Mononuclear cell (primary cell): ENCODE measurements around the gene RIMKLB. TPM values are rescaled to one million over a fixed set of nuclear protein-coding genes. Genes with fewer than 3 reads are reported as not detected.
"Not testable (repeated sequence)": the region's sequence is repeated elsewhere in the genome, so short reads cannot be mapped to it uniquely, and the experiment has no call there.

Experiments used
- H3K27me3 ChIP-seq: 2 replicates; pipeline ENCODE4 v1.6.0; 2011; ENCODE audit warnings: low read length, control low read depth; ENCODE audit not compliant: insufficient read depth
- H3K4me1 ChIP-seq: 2 replicates; pipeline ENCODE4 v1.5.1; 2011; ENCODE audit warnings: mild to moderate bottlenecking, low read length, control low read depth; ENCODE audit not compliant: insufficient read depth
- H3K4me3 ChIP-seq: 2 replicates; pipeline ENCODE4 v1.5.1; 2011; ENCODE audit warnings: mild to moderate bottlenecking, low read length, moderate library complexity
- H3K9me3 ChIP-seq: 2 replicates; pipeline ENCODE4 v1.5.1; 2011; ENCODE audit warnings: low read depth, mild to moderate bottlenecking, control low read depth, low read length
- total RNA-seq: library from RNA; depleted of rRNA; stranded (reverse); fragments of >200 nt; gene quantifications from one replicate; pipeline ENCODE4 v1.2.3, GENCODE V29; 2012

RIMKLB gene
- total RNA-seq, 1 donor = 8.3 TPM

DNA sequence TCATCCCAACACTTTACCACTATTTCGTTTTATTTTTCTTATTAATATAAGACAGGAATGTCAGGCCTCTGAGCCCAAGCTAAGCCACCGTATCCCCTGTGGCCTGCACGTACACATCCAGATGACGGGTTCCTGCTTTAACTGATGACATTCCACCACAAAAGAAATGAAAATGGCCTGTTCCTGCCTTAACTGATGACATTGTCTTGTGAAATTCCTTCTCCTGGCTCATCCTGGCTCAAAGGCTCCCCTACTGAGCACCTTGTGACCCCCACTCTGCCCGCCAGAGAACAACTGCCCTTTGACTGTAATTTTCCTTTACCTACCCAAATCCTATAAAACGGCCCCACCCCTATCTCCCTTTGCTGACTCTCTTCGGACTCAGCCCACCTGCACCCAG lies 112.3 kb downstream of the RIMKLB start:
- not testable (repeated sequence) for H3K4me1 ChIP-seq, H3K4me3 ChIP-seq, H3K27me3 ChIP-seq, H3K9me3 ChIP-seq

DNA sequence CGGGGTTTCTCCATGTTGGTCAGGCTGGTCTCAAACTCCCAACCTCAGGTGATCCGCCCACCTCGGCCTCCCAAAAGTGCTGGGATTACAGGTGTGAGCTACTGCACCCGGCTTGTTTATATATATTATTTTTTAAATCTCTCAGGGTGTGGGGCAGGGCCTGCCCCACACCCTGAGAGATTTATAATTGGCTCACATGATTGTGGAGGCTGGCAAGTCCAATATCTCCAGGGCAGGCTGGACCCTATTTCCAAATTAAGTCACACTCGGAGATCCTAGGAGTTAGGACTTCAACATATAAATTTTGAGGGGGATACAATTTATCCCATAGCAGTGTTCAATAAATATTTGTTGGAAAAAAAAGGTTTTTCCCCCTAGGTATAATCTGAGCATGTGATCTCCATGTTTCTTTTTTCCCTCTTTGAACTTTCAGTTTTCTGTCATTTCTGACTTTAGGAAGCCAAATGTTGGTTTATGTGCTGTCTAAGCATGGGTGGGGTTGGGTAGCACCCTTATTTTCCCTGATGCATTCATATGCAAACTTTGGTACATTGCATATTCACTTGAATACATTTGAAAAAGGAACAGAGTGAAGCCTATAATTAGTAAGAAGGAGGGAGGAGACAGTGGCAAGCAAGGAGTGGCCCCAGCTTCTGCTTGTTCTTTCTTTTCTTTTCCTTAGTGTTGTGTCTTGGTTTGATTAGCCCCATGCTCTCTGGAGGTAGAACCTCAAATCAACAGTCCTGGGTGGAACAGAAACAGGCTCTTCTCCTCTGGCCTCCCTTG lies 116.0 kb downstream of the RIMKLB start:
- Histone ChIP-seq H3K4me1 (peaks cover 14% of the 10 kb centered on the region), H3K9me3 (no peaks in the 10 kb centered on the region), H3K4me3 (no peak overlapping the region), H3K27me3 (no peaks in the 10 kb centered on the region)

DNA sequence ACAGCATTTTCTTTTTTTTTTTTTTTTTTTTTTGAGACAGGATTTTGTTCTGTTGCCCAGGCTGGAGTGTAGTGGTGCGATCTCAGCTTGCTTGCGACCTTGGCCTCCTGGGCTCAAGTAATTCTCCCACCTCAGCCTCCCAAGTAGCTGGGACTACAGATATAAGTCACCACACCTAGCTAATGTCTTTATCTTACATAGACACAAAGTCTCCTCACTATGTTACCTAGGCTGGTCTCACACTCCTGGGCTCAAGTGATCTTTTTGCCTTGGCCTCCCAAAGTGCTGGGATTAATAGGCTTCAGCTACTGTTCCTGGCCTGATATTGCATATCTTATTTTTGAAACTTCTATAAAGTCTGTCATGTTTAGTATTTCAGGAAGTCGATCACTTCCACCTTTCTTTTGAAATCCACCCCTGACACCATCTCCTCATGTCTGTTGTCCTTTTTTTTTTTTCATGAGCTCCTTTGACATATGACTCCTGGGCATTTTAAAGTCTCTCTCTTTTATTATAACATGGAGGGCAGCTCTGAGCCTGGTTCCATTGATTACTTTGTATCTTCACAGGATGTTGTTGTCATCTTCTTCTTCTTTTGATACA lies 118.8 kb downstream of the RIMKLB start:
- Histone ChIP-seq H3K27me3 (no peaks in the 10 kb centered on the region), H3K9me3 (no peaks in the 10 kb centered on the region), H3K4me3 (no peak overlapping the region), H3K4me1 (peaks cover 14% of the 10 kb centered on the region)

DNA sequence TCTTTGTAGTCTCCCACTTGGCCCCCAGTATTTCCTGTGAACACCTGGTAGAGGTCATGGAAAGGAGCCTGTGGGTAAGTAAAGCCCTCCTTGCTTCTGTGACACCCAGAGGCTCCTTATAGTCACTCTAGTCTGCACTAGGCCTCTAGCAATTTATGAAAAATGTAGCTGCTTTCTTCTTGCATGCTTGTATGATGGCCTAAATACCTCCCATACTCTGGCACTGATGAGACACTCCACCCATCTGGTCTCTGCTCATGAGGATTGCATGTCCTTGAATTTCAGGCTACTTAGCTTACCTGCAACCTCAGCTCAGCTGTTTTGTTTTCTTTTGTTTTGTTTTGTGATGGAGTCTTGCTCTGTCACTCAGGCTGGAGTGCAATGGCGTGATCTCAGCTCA lies 120.1 kb downstream of the RIMKLB start:
- Histone ChIP-seq H3K4me1 (peaks cover 14% of the 10 kb centered on the region), H3K27me3 (no peaks in the 10 kb centered on the region), H3K4me3 (no peak overlapping the region), H3K9me3 (no peaks in the 10 kb centered on the region)

DNA sequence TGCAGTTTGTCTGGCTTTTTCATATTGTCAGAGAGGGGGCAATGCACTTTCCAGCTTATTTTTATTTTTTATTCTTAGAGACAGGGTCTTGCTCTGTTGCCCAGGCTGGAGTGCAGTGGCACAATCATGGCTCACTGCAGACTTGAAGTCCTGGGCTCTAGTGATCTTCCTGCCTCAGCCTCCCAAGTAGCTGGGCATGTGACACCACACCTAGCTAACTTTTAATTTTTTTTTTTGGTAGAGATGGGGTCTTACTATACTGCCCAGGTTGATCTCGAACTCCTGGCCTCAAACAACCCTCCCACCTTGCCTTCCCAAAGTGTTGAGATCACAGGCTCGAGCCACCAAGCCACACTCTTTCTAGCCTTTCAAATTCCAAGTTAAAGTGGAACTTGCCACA lies 120.7 kb downstream of the RIMKLB start:
- Histone ChIP-seq H3K4me3 (no peak overlapping the region), H3K27me3 (no peaks in the 10 kb centered on the region), H3K4me1 (peaks cover 14% of the 10 kb centered on the region)

DNA sequence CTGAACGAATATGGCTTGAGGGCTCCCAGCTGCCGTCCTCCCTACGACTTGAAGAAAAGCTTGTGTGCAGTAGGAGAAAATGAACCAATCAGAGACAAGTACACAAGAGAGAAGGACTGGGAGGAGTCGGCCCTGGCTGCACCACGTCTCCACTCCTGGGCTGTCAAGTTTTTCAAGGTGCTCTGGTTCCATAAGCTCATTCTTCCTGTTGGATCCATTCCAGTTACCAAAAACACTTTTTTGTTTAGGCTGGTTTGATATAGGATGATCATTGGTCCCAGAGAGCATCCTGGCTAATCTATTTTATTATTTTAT lies 121.8 kb downstream of the RIMKLB start:
- Histone ChIP-seq H3K9me3 (no peaks in the 10 kb centered on the region), H3K4me1 (peaks cover 10% of the 10 kb centered on the region), H3K4me3 (no peak overlapping the region), H3K27me3 (no peaks in the 10 kb centered on the region)

More for the DNA sequence above, 120.7 kb downstream of the RIMKLB start:
- H3K9me3 ChIP-seq = no peaks in the 10 kb centered on the region

DNA sequence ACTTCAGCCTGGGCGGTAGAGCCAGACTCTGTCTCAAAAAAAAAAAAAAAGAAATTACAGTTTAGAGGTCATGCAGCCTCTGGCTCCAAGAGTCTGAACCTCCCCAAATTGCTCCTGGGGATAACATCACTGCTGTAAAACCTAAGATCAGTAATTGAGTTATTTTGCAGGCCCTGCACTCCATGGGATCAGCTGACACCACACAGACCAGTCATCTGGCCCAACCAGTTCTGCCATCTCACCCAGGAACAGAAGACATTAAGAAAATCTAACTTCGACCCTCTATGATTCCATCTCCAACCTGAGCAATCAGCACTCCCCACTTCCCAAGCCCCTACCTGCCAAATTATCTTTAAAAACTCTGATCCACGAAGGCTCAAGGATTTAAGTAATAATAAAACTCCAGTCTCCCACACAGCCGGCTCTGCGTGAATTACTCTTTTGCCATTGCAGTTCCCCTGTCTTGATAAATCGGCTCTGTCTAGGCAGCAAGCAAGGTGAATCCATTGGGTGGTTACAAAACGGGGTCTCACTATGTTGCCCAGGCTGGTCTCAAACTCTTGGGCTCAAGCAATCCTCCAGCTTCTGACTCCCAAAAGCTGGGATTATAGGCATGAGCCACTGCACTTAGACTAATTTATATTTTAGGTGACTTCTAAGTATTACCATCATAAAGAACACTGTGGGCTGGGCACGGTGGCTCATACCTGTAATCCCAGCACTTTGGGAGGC lies 123.1 kb downstream of the RIMKLB start:
- H3K27me3 ChIP-seq, H3K4me3 ChIP-seq, H3K9me3 ChIP-seq: not testable (repeated sequence)
- H3K4me1 ChIP-seq = peaks cover 10% of the 10 kb centered on the region

DNA sequence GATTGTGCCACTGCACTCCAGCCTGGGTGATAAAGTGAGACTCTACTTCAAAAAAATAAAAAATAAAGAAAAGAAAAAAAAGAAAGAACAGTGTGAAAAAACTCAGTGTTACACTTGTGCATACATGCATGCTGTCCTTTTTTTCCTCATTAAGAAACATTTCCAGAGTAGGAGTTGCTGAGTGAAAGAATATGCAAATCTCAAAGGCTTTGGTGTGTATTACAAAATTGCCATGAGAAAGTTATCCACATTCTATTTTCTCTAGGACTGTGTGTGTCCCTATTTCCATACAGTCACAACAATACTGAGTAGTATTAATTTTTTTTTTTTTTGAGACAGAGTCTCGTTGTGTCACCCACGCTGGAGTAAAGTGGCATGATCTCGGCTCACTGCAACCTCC lies 123.8 kb downstream of the RIMKLB start:
- Histone ChIP-seq H3K4me3 (no peak overlapping the region), H3K9me3 (no peaks in the 10 kb centered on the region), H3K27me3 (no peaks in the 10 kb centered on the region), H3K4me1 (peaks cover 7% of the 10 kb centered on the region)

DNA sequence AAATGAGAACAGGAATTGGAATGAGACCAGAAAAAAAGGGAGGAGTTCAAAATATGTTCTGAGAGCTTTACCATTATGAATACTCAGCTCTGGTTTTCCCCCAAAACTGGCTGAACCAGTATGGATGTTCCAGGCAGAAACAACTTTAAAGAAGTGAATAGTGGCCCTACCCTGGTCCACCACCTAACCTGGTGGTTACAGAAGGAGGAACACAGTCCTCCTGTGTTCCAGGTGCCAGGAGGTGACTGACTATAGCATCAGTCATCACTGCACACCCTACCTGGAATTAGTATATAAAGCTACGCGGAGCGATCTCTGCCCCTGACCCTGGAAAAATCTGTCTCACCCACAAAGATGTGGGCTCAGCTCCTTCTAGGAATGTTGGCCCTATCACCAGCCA lies 124.5 kb downstream of the RIMKLB start, which contains the start of gene A2ML1:
TSS of gene A2ML1 (plus strand) at position 324 of the 400 bp plus-strand sequence. CDS start at position 355, 31 bp downstream.
- Histone ChIP-seq H3K27me3 (no peaks in the 10 kb centered on the region), H3K4me1 (no peaks in the 10 kb centered on the region), H3K9me3 (no peaks in the 10 kb centered on the region), H3K4me3 (no peak within 1 kb of the TSS)

DNA sequence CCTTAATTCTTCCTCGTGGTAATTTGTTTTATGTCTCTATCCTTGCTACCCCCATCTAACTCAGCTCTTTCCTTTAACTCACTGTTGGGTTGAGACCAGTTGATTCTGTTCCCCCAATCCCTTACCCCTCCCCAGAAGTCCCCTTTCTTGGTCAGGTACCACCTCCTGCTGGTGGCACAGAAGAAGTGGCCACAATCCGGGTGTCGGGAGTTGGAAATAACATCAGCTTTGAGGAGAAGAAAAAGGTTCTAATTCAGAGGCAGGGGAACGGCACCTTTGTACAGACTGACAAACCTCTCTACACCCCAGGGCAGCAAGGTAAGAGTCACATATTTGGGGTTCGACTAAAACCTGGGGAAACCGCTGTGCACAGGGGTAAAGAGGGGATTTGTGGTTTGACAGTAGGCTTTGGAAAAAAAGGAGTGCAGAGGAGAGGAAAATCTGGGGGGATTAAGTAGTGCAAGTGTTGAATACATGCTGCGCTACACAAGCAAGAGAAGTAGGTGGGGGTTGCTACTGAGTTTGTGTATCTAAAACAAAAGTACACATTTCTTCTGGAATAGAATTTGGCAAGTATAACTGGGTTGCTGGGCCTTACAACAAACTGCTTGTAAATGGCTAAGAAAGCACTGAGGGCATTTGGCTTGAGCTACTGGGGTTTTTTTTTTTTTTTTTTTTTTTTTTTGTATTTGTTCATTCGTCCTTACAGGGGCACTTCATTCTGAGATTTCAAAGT lies 125.9 kb downstream of the RIMKLB start:
- no peaks in the 10 kb centered on the region for H3K9me3 ChIP-seq
- H3K27me3 ChIP-seq = no peaks in the 10 kb centered on the region
- no peak overlapping the region for H3K4me3 ChIP-seq
- H3K4me1 ChIP-seq = no peaks in the 10 kb centered on the region

DNA sequence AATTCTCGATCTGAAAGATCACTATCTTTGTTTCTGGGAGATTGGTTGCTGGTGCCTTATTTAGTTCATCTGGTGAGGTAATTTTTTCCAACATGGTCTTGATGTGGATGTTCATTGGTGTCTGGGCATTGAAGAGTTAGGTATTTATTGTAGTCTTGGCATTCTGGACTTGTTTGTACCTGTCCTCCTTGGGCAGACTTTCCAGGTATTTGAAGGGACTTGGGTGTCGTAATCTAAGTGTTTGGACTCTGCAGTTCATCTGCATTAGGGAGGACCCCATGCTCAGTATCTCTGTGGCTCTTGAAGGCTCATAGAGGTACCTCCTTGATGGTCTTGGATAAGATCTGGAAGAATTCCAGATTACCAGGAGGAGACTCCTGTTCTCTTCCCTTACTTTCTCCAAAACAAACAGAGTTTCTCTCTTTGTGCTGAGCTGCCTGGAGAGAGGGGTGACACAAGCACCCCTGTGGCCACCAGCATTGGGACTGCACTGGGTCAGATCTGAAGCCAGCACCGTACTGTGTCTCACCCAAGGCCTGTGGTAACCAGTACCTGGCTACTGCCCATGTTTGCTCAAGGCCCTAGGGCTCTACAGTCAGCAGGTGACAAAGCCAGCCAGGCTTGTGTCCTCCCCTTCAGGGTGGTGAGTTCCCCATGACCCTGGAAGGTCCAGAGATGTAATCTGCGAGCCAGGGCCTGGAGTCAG lies 129.9 kb downstream of the RIMKLB start:
- no peaks in the 10 kb centered on the region for H3K9me3 ChIP-seq
- no peaks in the 10 kb centered on the region for H3K4me1 ChIP-seq
- H3K4me3 ChIP-seq = no peak overlapping the region
- no peaks in the 10 kb centered on the region for H3K27me3 ChIP-seq

DNA sequence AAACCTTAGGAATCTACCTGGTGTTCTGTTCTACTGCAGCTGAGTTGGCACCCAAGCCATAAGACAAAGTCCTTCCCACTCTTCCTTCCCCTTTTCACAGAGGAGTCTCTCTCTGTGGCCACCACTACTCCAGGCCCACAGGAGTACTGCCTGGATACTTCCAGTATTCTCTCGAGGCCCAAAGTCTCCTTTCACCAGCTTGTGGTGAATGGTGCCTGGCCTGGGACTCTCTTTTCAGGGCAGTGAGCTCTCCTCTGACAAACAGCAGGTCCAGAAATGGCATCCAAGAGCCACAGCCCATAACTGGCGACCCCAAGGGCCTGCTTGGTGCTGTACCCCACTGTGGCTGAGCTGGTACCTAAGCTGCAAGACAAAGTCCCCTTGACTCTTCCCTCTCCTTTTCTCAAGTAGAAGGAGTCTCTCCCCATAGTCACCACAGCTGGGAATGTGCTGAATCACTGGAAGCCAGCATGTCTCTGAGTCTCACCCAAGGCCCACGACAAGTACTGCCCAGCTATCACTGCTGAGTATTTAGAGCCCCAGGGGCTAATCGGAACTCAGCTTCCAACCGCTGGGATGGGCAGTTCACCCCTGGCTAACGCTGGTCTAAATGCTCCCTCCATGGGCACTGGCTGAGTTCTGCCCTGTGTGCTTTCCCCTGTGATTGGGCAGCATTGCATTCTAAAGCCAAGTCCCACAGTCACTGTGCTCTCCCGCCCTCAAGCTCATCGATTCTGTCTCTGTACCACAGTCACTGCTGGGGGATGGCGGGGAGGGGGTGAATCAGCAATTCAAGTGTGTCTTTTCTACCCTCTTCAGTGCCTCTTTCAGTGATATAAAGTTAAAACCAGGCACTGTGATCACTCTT lies 130.7 kb downstream of the RIMKLB start:
- Histone ChIP-seq H3K4me1 (no peaks in the 10 kb centered on the region), H3K9me3 (no peaks in the 10 kb centered on the region), H3K4me3 (no peak overlapping the region), H3K27me3 (no peaks in the 10 kb centered on the region)

DNA sequence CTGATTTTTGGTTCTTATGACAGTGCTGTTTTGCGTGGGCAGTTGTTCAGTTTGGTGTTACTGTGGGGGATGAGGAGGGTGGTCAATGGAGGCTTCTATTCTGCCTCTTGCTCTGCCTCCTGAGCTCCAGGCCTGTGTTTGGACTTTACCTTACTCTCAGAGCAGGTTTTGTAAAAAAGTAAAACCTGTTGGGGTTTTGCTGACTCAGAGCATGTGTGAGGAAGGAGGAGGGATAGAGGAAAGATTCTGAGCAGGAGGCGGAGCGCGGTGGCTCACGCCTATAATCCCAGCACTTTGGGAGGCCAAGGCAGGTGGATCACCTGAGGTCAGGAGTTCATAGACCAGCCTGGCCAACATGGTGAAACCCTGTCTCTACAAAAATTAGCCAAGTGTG lies 131.3 kb downstream of the RIMKLB start:
- Histone ChIP-seq H3K9me3 (no peaks in the 10 kb centered on the region), H3K27me3 (no peaks in the 10 kb centered on the region), H3K4me3 (no peak overlapping the region)

DNA sequence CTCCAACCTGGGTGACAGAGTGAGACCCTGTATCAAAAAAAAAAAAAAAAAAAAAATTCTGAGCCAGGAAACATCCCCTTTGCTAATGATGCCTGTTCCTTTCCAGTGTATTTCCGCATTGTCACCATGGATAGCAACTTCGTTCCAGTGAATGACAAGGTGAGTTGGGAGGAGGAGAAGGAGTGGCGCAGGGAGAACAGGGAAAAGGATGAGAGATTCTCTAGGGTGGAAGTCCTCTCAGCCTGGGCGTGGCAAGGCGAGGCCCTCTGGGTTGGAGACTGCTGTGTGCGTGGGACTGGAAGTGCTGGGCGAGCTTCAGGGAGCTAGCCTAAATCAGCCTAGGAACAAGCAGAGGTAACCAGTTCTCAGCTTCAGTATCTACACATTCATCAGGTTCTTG lies 131.8 kb downstream of the RIMKLB start:
- no peak overlapping the region for H3K4me3 ChIP-seq
- H3K9me3 ChIP-seq = no peaks in the 10 kb centered on the region
- no peaks in the 10 kb centered on the region for H3K4me1 ChIP-seq
- H3K27me3 ChIP-seq = no peaks in the 10 kb centered on the region

More for the DNA sequence above, 131.3 kb downstream of the RIMKLB start:
- H3K4me1 ChIP-seq = no peaks in the 10 kb centered on the region
